ENCODE data around the gene SLC35F3.

The SLC35F3 gene

DNA sequence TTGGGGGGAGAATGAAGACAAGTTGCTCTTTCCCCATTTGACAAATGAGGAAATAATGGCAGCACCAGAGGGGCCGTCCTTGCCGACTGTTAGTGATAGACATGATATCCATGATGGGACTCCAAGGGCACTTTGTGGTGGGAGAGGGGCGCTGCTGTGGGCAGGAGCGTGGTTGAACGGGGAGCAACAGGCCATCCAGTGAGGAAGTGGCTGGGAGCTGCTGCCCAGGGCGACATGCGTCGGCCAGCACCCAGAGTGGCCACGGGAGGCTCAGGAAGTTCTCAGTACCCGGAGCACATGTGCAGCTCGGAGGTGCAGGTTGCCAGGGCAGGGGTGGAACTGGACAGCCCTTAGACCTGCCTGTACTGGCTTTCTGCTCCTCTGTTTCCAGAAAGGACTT is 71.0 kb downstream of the SLC35F3 start:
- no peak for DNase-seq

- DNase-seq: no peak
These were observed 76.7 kb downstream of the SLC35F3 start for GRCh38 chr1:233981042-233981675.

DNA sequence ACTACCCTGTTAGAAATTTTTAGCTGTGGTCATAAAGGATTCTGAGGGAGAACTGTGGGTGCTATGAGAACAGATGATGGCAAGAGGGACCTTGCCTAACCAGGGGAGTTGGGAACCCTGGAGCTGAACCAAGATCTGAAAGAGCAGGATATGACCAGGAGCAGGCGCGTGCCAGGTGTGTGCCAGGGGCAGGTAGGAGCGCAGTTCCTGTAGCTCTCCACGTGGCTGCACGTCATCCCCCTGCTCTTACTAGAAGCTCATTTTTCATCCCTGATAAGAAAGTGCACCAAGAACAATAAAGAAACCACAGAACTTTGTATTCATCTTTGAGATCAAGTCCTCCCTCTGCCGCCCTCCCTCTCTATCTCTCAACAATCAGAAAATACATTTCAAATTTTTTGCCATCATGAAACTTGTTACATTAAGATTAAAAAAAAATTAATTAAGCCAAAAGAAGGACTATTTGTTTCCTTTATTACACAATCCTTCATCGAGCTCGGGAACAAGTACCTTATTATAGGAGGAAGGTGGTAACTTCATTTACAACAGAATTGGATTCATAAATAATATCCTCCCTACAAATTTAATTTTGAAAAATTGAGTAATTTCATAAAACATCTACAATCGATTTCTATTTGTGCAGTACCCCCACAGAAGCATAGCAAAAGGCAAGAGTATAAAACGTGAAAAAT is 78.5 kb downstream of the SLC35F3 start:
- DNase-seq: no peak

GRCh38 chr1:233983811-233984210 is 79.3 kb downstream of the SLC35F3 start:
- no peak for DNase-seq

DNA sequence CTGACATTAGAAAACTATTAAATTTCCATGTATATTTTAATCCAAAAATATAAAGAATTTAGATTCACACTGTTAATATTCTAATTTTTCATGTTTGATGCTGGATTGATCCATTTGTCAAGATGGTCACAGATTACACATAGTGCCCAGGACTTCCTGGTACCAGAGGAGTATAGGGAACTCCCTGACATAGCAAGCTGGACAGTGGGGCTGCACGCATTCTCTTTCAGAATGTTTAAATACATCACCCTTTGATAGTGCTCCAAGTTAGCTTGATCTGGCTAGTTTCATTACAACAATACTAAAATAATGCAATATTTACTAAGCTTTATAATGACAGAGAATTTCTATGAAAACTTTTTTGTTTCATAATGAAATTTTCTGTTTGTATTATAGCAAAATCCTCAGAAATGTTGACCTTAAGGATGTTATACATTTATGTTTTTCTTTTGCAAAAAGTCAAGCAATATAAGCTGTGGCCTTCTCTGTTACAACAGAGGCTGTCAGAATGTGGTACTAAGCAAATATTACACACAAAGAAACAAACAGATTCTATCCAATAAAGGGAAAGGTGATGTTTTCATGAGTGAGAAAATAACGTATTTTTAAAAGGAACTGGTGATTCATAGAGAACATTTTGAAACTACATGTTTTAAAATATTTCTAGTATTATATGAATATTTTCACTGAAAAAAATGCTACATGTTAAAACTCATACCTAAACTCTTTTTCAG is 84.7 kb downstream of the SLC35F3 start:
- DNase-seq: no peak

DNA sequence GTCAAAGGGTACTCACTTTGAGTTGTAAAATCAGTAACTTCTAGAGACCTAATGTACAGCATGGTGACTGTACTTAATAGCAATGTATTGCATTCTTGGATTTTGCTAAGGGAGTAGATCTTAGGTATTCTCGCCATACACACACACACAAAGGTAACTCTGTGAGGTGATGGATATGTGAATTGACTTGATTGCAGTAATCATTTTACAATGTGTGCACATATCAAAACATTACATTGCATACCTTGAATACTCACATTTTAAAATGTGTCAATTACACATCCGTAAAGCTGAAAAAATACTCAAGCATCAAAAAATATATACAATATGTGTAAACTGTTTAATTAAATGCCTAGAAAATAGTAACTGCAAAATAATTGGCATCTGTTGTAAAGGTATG is 86.0 kb downstream of the SLC35F3 start:
- DNase-seq: no peak

- no peak for DNase-seq
These were observed 89.2 kb downstream of the SLC35F3 start for GRCh38 chr1:233993651-233994050.

- no peak for DNase-seq
These were observed 89.6 kb downstream of the SLC35F3 start for GRCh38 chr1:233994112-233994511.

DNA sequence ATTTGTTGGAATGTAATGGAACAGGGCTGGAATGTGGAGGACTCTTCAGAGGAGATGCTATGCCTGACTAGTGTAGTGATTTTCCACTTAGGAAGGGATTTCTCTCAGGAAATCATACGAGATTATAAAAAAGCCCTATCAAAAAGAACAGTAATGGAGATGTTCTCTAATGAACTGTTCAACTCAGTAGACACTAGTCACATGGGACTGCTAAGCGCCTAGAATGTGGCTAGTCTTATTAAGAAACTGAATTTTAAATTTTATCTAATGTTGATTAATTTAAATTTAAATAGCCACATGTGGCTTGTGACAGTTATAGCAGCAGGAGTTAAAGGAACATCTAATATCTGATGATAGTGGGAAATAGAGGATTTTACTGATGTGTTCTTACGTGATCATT is 94.0 kb downstream of the SLC35F3 start:
- peak; percentile 61 for DNase-seq

DNA sequence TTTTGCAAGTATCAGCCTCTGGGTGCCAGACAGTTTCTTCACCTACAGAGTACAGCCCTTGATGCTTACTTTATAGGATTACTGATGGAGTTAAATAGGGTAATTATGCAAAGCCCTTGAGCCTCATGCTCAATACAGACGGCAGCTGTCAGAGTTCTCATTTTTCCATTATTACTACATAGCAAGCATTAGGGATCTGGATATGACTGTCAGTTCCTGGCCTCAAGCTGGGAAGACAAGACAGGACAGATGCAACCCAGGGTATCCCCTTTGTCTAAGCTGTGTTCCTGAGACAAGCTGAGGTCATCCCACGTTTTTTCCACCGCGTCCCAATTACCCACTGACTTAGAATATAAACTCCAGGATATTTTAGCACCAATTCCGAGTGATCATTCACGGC is 94.4 kb downstream of the SLC35F3 start:
- DNase-seq: peak; percentile 99

DNA sequence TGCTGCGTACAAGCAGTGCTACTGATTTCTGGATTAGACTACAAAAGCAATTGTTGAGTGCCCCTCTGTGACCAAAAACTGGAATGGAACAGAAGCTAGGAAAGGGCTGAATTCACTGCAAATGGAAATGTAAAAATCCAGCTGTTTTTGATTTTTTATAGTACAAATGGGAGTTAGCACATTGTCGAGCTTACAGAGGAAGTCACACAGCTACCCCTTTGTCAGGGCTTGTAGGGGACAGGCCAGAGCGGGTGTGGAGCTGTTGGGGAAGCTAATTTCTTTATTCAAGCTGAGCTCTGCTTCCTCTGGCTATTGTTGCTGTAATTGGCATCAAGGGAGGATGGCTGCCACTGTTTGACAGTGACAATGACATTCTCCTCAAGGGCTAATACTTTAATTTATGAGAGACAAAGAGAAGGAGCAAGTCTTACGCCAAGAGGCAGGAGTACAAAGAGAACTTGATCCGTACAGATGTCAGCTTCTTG is 96.1 kb downstream of the SLC35F3 start:
- no peak for DNase-seq

- DNase-seq: no peak
These were observed 97.3 kb downstream of the SLC35F3 start for GRCh38 chr1:234001817-234002216.

DNA sequence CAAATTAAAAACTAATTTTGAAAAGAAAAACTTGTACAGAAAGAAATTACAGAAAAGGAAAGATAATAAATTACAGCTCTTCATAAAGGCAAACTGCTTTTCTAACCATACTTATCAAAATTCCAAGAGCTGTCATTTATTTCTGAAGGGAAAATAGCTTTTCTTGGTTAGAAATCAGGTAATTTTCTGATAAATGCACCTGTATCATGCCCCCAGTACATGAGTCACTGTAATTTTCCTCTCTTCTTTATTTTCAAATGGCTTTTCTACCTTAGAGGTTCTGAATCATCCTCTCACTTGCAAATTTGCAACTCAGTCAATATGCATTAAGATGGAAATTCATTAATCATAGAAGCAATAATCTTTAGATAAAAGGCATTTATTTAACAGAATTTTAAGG is 100.1 kb downstream of the SLC35F3 start:
- no peak for DNase-seq

DNA sequence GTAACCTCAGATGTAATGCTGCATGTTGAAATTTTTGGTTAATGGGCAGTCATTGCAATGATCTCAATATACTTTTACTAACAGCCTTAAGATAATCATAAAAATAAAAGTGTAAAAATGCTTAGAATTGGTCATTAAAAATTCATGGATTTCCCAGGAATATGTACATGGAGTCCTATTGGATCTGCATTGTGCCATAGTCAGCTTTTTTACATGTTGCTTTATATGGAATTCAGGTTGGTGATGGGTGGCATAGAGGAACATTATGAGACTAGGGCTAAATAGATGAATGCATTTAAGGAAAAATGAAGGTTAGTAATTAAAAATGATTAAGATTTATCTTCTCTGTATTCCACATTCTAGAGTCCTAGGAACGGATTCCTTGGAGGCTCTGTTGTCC is 103.2 kb downstream of the SLC35F3 start:
- no peak for DNase-seq

- DNase-seq: no peak
These were observed 104.1 kb downstream of the SLC35F3 start for GRCh38 chr1:234008591-234008990.

DNA sequence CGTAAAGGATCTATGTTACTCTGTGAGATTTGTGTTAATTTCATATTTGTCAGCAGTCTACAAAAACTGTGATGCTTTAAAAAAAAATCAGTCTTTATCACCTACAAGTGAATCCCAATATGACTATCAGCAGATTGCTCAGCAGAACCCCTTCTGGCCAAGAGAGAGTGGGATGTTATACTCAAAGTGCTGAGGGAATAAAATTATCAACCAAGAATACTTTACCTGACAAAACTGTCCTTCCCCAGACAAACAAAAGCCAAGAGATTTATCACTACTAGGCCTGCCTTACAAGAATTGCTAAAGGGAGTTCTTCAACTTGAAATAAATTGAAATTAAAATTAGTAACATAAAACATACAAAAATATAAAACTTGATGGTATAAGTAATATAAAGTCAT is 105.2 kb downstream of the SLC35F3 start:
- DNase-seq: no peak

DNA sequence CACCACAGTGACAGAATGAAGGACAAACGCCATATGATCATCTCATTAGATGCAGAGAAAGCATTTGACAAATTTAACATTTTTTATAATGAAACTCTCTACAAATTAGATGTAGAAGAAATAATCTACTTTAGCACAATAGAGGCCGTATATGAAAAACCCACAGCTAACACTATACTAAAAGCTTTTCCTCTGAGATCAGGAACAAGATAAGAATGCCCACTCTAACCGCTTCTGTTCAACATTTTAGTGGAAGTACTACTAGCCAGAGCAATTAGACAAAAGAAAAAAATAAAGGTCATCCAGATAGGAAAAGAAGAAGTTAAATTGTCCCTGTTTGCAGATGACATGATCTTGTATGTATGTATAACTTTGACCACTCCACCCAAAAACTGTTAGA is 109.7 kb downstream of the SLC35F3 start:
- no peak for DNase-seq

DNA sequence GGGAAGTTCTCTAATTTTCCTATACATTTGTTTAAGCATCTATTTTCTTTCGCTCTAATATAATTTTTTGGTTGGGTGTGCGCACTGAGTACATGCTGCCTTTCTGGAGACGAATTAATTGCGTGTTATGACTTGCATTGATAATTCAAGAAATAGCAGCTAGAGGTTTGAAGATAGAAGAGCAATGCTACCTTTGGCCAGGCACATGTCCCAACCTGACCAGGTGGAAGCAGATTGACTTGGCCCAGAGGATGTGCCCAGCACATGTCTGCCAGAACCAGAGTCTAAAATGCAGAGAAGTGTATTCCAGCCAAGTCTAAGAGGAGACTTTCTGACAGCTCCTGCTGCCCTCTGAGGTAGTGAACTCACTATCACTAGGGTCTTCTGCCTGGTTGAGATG is 114.3 kb downstream of the SLC35F3 start:
- no peak for DNase-seq

DNA sequence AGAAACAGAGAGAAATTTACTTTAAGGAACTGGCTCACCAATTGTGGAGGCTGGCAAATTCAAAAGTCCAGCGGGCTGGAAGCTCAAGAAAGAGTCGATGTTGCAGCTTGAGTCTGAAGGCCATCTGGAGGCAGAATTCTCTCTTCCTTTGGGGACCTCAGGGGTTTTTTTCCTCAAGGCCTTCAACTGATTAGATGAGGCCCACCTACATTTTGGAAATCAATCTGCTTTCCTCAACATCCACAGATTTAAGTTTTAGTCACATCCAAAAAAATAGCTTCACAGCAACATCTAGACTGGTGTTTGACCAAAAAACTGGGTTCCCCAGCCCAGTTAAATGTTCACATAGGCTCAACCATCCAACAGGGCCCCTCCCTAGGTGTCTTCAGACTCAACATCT is 114.9 kb downstream of the SLC35F3 start:
- DNase-seq: no peak

- no peak for DNase-seq
These were observed 117.8 kb downstream of the SLC35F3 start for GRCh38 chr1:234022302-234022701.

- no peak for DNase-seq
These were observed 135.1 kb downstream of the SLC35F3 start for GRCh38 chr1:234039603-234040002.

GRCh38 chr1:234040446-234041317 is 136.2 kb downstream of the SLC35F3 start:
- no peak for DNase-seq

GRCh38 chr1:234044079-234044478 is 139.6 kb downstream of the SLC35F3 start:
- DNase-seq: no peak

All from NCI-H524 treated with DMSO at 0.1 percent for 48 hours (cell line).